Measurements from ENCODE around the gene TBC1D22A. TPM values are rescaled to one million over a fixed set of nuclear protein-coding genes. Genes with fewer than 3 reads are reported as not detected.

The TBC1D22A gene
- total RNA-seq, 1 donor, result 17.7 TPM

DNA sequence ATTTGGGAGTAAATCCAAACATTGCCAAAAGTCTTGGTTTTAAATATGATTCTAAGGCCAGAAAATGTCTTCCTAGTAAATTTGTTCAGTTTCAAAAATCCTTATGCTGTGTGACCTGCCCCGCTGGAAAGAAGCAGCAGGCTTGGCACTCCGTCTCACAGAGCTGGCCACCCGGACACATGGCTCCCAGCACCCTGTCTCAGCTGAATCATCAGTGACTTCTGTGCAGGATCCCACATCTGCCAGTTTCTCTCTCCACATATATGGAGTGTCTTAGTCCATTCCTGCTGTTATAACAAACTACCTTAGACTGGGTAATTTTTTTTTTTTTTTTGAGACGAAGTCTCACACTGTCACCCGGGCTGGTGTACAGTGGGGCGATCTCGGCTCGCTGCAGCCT is 356.7 kb downstream of the TBC1D22A start:
- peak; percentile 60 for DNase-seq (ENCODE audit: insufficient read length, low spot score, missing footprints)
- no peaks in the 10 kb centered on the region for H3K4me1 ChIP-seq (ENCODE audit: insufficient read depth, low read length)
- H3K79me2 ChIP-seq (ENCODE audit: insufficient read depth, low read length), result no peaks in the 10 kb centered on the region
- no peak overlapping the region for H3K4me2 ChIP-seq (ENCODE audit: insufficient read depth, low read length)
- H4K20me1 ChIP-seq (ENCODE audit: insufficient read depth, low read length), result no peaks in the 10 kb centered on the region
- no peaks in the 10 kb centered on the region for H3K9me3 ChIP-seq (ENCODE audit: low read depth, low read length)
- no peak for TF ChIP-seq CTCF (IDR thresholded peaks at IDR 0.05; ENCODE audit: extremely low read depth, low read depth, low read length)
- no peaks in the 10 kb centered on the region for H3K27me3 ChIP-seq (ENCODE audit: insufficient read depth, low read length)
- H3K36me3 ChIP-seq (ENCODE audit: insufficient read depth, low read length), result no peaks in the 10 kb centered on the region
- no peak overlapping the region for H3K27ac ChIP-seq (ENCODE audit: low read depth, low read length)
- no peak overlapping the region for H2AFZ ChIP-seq (ENCODE audit: low read length)
- no peak overlapping the region for H3K4me3 ChIP-seq (ENCODE audit: insufficient read depth, low read length)

GRCh38 chr22:47120399-47120798 is 357.9 kb downstream of the TBC1D22A start:
- Histone ChIP-seq H3K4me1 (ENCODE audit: insufficient read depth, low read length) (no peaks in the 10 kb centered on the region), H2AFZ (ENCODE audit: low read length) (no peak overlapping the region)
- no peak for TF ChIP-seq CTCF (IDR thresholded peaks at IDR 0.05; ENCODE audit: extremely low read depth, low read depth, low read length)

DNA sequence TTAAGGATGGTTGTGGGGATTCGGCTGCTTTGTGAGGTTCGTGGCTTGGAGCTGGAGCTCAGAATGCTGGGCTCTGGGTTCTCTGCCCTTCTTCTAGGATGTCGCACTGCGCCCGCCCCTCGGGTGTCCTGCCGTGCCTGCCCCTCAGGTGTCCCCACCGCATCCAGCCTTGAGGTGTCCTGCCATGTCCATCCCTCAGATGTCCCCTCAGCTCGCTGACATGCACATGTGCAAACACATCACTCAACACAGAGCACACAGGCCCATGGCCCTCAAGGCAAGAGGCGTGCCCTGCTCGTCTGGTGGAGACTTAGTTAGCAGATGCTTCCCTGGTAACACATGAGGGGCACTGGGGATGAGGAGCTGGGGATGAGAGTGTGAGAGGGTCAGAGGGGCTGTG is 359.3 kb downstream of the TBC1D22A start:
- no peak overlapping the region for H3K4me2 ChIP-seq (ENCODE audit: insufficient read depth, low read length)
- H3K4me1 ChIP-seq (ENCODE audit: insufficient read depth, low read length), result no peaks in the 10 kb centered on the region
- TF ChIP-seq CTCF (IDR thresholded peaks at IDR 0.05; ENCODE audit: extremely low read depth, low read depth, low read length), result no peak
- no peaks in the 10 kb centered on the region for H4K20me1 ChIP-seq (ENCODE audit: insufficient read depth, low read length)
- H3K27ac ChIP-seq (ENCODE audit: low read depth, low read length), result no peak overlapping the region
- H2AFZ ChIP-seq (ENCODE audit: low read length), result no peak overlapping the region
- no peaks in the 10 kb centered on the region for H3K9me3 ChIP-seq (ENCODE audit: low read depth, low read length)
- H3K27me3 ChIP-seq (ENCODE audit: insufficient read depth, low read length), result no peaks in the 10 kb centered on the region
- peak; percentile 3 for DNase-seq (ENCODE audit: insufficient read length, low spot score, missing footprints)
- no peak overlapping the region for H3K4me3 ChIP-seq (ENCODE audit: insufficient read depth, low read length)
- H3K36me3 ChIP-seq (ENCODE audit: insufficient read depth, low read length), result no peaks in the 10 kb centered on the region
- no peaks in the 10 kb centered on the region for H3K79me2 ChIP-seq (ENCODE audit: insufficient read depth, low read length)

More at GRCh38 chr22:47120399-47120798, 357.9 kb downstream of the TBC1D22A start:
- Histone ChIP-seq H3K27ac (ENCODE audit: low read depth, low read length) (no peak overlapping the region), H3K4me2 (ENCODE audit: insufficient read depth, low read length) (no peak overlapping the region), H3K4me3 (ENCODE audit: insufficient read depth, low read length) (no peak overlapping the region), H3K79me2 (ENCODE audit: insufficient read depth, low read length) (no peaks in the 10 kb centered on the region), H4K20me1 (ENCODE audit: insufficient read depth, low read length) (no peaks in the 10 kb centered on the region), H3K9me3 (ENCODE audit: low read depth, low read length) (no peaks in the 10 kb centered on the region), H3K36me3 (ENCODE audit: insufficient read depth, low read length) (no peaks in the 10 kb centered on the region), H3K27me3 (ENCODE audit: insufficient read depth, low read length) (no peaks in the 10 kb centered on the region)
- DNase-seq (ENCODE audit: insufficient read length, low spot score, missing footprints), result peak; percentile 59

DNA sequence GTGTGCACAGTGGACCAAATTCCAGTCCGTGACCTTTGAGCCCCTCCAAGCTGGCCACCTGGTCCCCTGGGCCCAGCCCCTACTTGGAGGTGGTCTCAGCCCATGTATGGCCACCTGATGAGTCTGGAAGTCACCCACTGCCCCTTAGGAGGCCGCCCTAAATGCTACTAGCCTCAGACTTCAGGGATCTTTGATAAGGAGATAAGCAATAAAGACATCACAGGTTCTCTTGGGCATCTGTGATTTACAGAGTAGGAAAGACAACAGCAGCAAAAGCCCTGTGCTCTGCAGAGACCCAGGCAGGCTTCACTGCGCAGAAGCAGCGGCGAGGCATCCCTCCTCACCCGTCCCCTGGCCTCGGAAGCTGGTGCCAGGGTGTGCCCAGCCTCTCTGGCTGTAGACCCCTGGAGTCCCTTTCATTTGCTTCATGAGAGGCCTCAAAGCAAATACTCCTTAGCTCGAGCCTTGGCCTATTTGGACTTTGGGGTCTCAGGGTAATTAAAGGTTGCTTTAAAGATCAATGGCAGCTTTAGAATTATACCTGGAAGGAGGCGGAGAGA is 360.1 kb downstream of the TBC1D22A start:
- TF ChIP-seq CTCF (IDR thresholded peaks at IDR 0.05; ENCODE audit: extremely low read depth, low read depth, low read length), result no peak
- Histone ChIP-seq H3K4me3 (ENCODE audit: insufficient read depth, low read length) (no peak overlapping the region), H3K9me3 (ENCODE audit: low read depth, low read length) (no peaks in the 10 kb centered on the region), H3K79me2 (ENCODE audit: insufficient read depth, low read length) (no peaks in the 10 kb centered on the region), H3K36me3 (ENCODE audit: insufficient read depth, low read length) (no peaks in the 10 kb centered on the region), H3K27me3 (ENCODE audit: insufficient read depth, low read length) (no peaks in the 10 kb centered on the region), H3K27ac (ENCODE audit: low read depth, low read length) (no peak overlapping the region), H2AFZ (ENCODE audit: low read length) (no peak overlapping the region), H4K20me1 (ENCODE audit: insufficient read depth, low read length) (no peaks in the 10 kb centered on the region), H3K4me1 (ENCODE audit: insufficient read depth, low read length) (no peaks in the 10 kb centered on the region), H3K4me2 (ENCODE audit: insufficient read depth, low read length) (no peak overlapping the region)
- peak; percentile 72 for DNase-seq (ENCODE audit: insufficient read length, low spot score, missing footprints)

Data from osteoblast (primary cell).